Measurements from ENCODE around the gene SGTA. TPM values are rescaled to one million over a fixed set of nuclear protein-coding genes. Genes with fewer than 3 reads are reported as not detected.

SGTA gene
- total and polyA plus RNA-seq, 2 of the 13 experiments (the other 11 are each of a cell fraction or from before 2014, with no cell fraction given): 43.9 to 47.4 TPM

DNA sequence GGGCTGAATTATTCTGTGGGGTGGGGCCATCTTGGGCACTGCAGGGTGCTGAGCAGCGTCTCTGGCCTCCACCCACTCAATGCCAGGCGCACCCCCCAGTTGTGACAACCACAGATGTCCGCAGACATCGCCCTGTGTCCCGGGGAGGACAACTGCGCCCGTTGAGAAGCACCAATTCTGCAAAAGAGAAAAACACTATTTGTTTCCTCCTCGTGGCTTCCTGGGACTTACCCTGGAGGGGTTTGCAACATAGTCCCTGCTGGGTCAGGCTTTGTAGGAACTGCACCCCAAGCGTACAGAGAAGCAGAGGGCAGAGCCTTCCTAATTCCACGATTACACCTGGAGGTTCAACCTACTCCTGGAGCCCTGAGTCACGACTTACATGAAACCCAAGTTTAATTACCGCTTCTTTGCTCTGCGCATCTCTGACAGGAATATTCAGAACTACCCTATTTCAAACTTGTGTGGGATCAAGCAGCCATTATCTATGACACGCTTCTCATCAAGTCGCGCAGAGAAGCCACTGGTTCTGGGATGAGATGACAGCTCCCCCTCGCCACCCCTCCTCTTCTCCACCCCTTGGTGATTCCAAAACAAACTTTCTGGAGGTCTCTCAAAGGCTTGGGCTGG lies 32.1 kb downstream of the SGTA start:
- FAIRE-seq: no peak
- in situ Hi-C loops (cut with HindIII; ENCODE audit: extremely low pct_ligation_motif_present, low pct_unique_long_range_greater_than_20kb): loop anchor here (5.0 kb wide), 1 partner anchor 104 kb away; no protein-coding TSS in a partner anchor

GRCh38 chr19:2747349-2747748 lies 35.7 kb downstream of the SGTA start:
- Histone ChIP-seq H3K36me3 (replicated peaks in 1 of 2; ENCODE audit: control insufficient read depth in 1 of 2, insufficient read depth in 2 of 2, low read length in 2 of 2) (no peaks in the 10 kb centered on the region), H3K9me3 (ENCODE audit: low read length) (no peaks in the 10 kb centered on the region), H3K27me3 (ENCODE audit: control insufficient read depth in 1 of 2, insufficient read depth in 2 of 2, low read length in 2 of 2) (no peaks in the 10 kb centered on the region), H3K4me1 (ENCODE audit: insufficient read depth, low read length) (peaks cover 7% of the 10 kb centered on the region), H3K4me3 (replicated peaks in 1 of 3; ENCODE audit: insufficient read depth in 1 of 3, low read depth in 2 of 3, low read length in 3 of 3) (no peak overlapping the region), H3K4me2 (ENCODE audit: low read depth, low read length) (no peak overlapping the region), H3K9ac (ENCODE audit: insufficient read depth, low read depth, low read length) (no peak overlapping the region), H3K79me2 (ENCODE audit: insufficient read depth, low read length) (no peaks in the 10 kb centered on the region), H3K27ac (ENCODE audit: extremely low read length, insufficient read depth, low read length) (no peak overlapping the region), H2AFZ (ENCODE audit: low read length) (no peak overlapping the region), H4K20me1 (ENCODE audit: insufficient read depth, low read length) (no peaks in the 10 kb centered on the region)
- no peak for FAIRE-seq
- no peak for TF ChIP-seq ZNF720 (CRISPR knock-in tag; IDR thresholded peaks at IDR 0.05)
- TF ChIP-seq HNRNPLL (IDR thresholded peaks at IDR 0.05; ENCODE audit: low read depth, low read length, poor library complexity, severe bottlenecking): no peak
- no peak for TF ChIP-seq SP1 (IDR thresholded peaks at IDR 0.05)
- no peak for TF ChIP-seq SP1 (CRISPR knock-in tag; IDR thresholded peaks at IDR 0.05)
- TF ChIP-seq ZSCAN12 (CRISPR knock-in tag; IDR thresholded peaks at IDR 0.05): no peak
- no peak for TF ChIP-seq SP5 (CRISPR knock-in tag; IDR thresholded peaks at IDR 0.05; ENCODE audit: borderline replicate concordance, low read depth)
- TF ChIP-seq KDM4B (CRISPR knock-in tag; IDR thresholded peaks at IDR 0.05): no peak
- TF ChIP-seq PCBP1 (IDR thresholded peaks at IDR 0.05; ENCODE audit: borderline replicate concordance, low read depth, low read length): no peak
- TF ChIP-seq KAT8 (CRISPR knock-in tag; IDR thresholded peaks at IDR 0.05): no peak
- TF ChIP-seq EZH2 (conservative IDR thresholded peaks at IDR 0.05; ENCODE audit: low read depth, low read length): no peak
- no peak for TF ChIP-seq DNMT1 (CRISPR knock-in tag; IDR thresholded peaks at IDR 0.05)
- no peak for TF ChIP-seq PLSCR1 (CRISPR knock-in tag; IDR thresholded peaks at IDR 0.05; ENCODE audit: borderline replicate concordance)
- TF ChIP-seq HMGA1 (CRISPR knock-in tag; conservative IDR thresholded peaks at IDR 0.05): no peak
- no TSS peak for BruUV-seq (replicated peaks)
- CTCF ChIA-PET (ENCODE audit: low intra/inter-chr PET ratio, low total read pairs): interaction anchor here (1.3 kb wide), 1 partner anchor 99 kb away, joined by 4 read pairs; no protein-coding TSS in a partner anchor
- no peak for DNase-seq (ENCODE audit: low spot score)
- no peak for ATAC-seq
- in situ Hi-C loops (cut with HindIII; ENCODE audit: extremely low pct_ligation_motif_present, low pct_unique_long_range_greater_than_20kb) (no loop called here), intact Hi-C loops (cut with micrococcal nuclease; ENCODE audit: unreplicated experiment) (no loop called here)
- POLR2A ChIA-PET: no interaction called here
- 30% methylated on average over 7 of the region's 7 CpGs for WGBS (ENCODE audit: low lambda C conversion rate)

More for the DNA sequence above, 32.1 kb downstream of the SGTA start:
- 73% methylated on average over 13 of the region's 17 CpGs for WGBS (ENCODE audit: low lambda C conversion rate)
- ChIA-PET POLR2A (interaction anchor here (1.2 kb wide), 1 partner anchor 103 kb away, joined by 3 read pairs; no protein-coding TSS in a partner anchor), CTCF (ENCODE audit: low intra/inter-chr PET ratio, low total read pairs) (interaction anchor here (3.3 kb wide), 1 partner anchor 102 kb away, joined by 49 read pairs; no protein-coding TSS in a partner anchor)
- Histone ChIP-seq H3K9me3 (ENCODE audit: low read length) (no peaks in the 10 kb centered on the region), H2AFZ (ENCODE audit: low read length) (no peak overlapping the region), H3K27ac (ENCODE audit: extremely low read length, insufficient read depth, low read length) (no peak overlapping the region), H4K20me1 (ENCODE audit: insufficient read depth, low read length) (no peaks in the 10 kb centered on the region), H3K4me3 (replicated peaks in 1 of 3; ENCODE audit: insufficient read depth in 1 of 3, low read depth in 2 of 3, low read length in 3 of 3) (no peak overlapping the region), H3K27me3 (ENCODE audit: control insufficient read depth in 1 of 2, insufficient read depth in 2 of 2, low read length in 2 of 2) (no peaks in the 10 kb centered on the region), H3K9ac (ENCODE audit: insufficient read depth, low read depth, low read length) (no peak overlapping the region), H3K36me3 (replicated peaks in 1 of 2; ENCODE audit: control insufficient read depth in 1 of 2, insufficient read depth in 2 of 2, low read length in 2 of 2) (peaks cover 8 to 9% of the 10 kb centered on the region in 2 experiments; a peak in 3 of 5 replicates), H3K79me2 (ENCODE audit: insufficient read depth, low read length) (no peaks in the 10 kb centered on the region), H3K4me1 (ENCODE audit: insufficient read depth, low read length) (no peaks in the 10 kb centered on the region), H3K4me2 (ENCODE audit: low read depth, low read length) (no peak overlapping the region)
- BruUV-seq (replicated peaks): no TSS peak
- DNase-seq (ENCODE audit: low spot score) (no peak), ATAC-seq (no peak)
- TF ChIP-seq ETS1 (CRISPR knock-in tag; IDR thresholded peaks at IDR 0.05) (no peak), ZNF160 (CRISPR knock-in tag; IDR thresholded peaks at IDR 0.05) (no peak), ETV5 (CRISPR knock-in tag; IDR thresholded peaks at IDR 0.05; ENCODE audit: borderline replicate concordance) (no peak), PTBP1 (IDR thresholded peaks at IDR 0.05; ENCODE audit: low read depth, low read length, poor library complexity, severe bottlenecking) (no peak), NFYC (CRISPR knock-in tag; IDR thresholded peaks at IDR 0.05) (no peak), YEATS4 (CRISPR knock-in tag; IDR thresholded peaks at IDR 0.05; ENCODE audit: borderline replicate concordance) (no peak), ZBTB7B (CRISPR knock-in tag; IDR thresholded peaks at IDR 0.05) (no peak), ADNP (CRISPR knock-in tag; IDR thresholded peaks at IDR 0.05) (no peak)
- intact Hi-C loops (cut with micrococcal nuclease; ENCODE audit: unreplicated experiment): no loop called here

Data from HepG2 (cell line).